ENCODE data around the gene CPNE9.

The CPNE9 gene, protein sequence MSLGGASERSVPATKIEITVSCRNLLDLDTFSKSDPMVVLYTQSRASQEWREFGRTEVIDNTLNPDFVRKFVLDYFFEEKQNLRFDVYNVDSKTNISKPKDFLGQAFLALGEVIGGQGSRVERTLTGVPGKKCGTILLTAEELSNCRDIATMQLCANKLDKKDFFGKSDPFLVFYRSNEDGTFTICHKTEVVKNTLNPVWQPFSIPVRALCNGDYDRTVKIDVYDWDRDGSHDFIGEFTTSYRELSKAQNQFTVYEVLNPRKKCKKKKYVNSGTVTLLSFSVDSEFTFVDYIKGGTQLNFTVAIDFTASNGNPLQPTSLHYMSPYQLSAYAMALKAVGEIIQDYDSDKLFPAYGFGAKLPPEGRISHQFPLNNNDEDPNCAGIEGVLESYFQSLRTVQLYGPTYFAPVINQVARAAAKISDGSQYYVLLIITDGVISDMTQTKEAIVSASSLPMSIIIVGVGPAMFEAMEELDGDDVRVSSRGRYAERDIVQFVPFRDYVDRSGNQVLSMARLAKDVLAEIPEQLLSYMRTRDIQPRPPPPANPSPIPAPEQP

GRCh38 chr3:9703736-9704346 lies at the start of gene CPNE9:
TSS of gene CPNE9 (plus strand) at chr3:9703833. CDS start at chr3:9703997, 164 bp downstream.
- no peak for DNase-seq

GRCh38 chr3:9659849-9660248 lies 43.8 kb upstream of the CPNE9 start:
- DNase-seq = no peak

DNA sequence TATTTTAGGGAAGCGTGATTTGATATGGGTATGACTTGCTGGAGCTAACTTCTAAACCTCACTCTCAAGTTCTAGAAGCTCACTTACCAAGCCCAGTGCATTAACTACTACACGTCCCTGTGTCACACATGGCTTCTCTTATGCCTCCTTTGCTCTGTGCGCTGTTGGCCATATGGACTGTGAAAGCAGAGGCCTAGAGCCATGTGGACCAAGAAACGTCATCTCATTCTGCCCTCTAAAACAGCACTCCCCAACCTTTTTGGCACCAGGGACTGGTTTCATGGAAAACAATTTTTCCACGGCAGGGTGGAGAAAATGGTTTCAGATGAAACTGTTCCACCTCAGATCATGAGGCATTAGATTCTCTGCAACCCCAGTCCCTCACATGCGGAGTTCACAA lies 42.7 kb upstream of the CPNE9 start:
- no peak for DNase-seq

GRCh38 chr3:9664119-9664751 lies 39.4 kb upstream of the CPNE9 start:
- no peak for DNase-seq

- no peak for DNase-seq
Measured at GRCh38 chr3:9666704-9667445, 36.8 kb upstream of the CPNE9 start.

- DNase-seq = no peak
Measured at GRCh38 chr3:9669277-9669676, 34.4 kb upstream of the CPNE9 start.

GRCh38 chr3:9669720-9670432 lies 33.8 kb upstream of the CPNE9 start:
- DNase-seq = no peak

DNA sequence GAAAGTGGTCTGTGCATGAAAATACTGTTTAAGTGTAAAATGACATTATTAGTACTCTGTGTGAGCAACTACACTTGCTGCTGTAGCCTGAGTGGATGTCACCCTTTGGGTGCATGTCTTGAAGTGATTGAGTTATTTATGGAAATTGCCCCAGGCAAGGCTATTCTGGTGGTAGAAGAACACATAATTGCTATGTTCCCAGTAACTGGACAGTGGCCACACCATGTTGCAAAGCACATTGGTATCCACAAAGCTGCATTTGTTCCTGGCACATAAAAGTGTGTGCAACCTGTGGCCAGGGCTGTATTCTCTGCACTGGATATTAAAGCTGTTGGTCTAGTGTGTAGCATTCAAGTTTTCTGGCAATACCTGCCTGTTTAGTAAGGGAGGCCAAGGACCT lies 30.6 kb upstream of the CPNE9 start:
- no peak for DNase-seq

DNA sequence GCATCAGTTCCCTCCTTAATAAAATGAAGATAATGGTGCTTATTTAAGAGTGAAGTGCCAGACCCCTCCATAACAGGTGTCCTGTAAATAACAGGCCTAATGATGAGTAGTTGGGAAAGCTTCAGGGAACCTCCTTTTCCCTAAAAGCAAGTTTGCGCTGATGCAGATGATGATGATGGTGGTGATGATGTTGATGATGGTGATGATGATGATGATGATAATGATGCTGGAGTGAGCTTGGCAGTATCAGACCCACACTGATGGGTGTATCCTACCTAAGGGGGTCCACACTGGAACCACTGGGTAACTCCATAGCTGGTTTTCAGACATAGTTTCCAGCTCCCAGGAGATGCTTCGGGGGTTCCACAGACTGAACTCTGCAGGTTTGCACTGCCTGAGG lies 29.9 kb upstream of the CPNE9 start:
- DNase-seq = no peak

DNA sequence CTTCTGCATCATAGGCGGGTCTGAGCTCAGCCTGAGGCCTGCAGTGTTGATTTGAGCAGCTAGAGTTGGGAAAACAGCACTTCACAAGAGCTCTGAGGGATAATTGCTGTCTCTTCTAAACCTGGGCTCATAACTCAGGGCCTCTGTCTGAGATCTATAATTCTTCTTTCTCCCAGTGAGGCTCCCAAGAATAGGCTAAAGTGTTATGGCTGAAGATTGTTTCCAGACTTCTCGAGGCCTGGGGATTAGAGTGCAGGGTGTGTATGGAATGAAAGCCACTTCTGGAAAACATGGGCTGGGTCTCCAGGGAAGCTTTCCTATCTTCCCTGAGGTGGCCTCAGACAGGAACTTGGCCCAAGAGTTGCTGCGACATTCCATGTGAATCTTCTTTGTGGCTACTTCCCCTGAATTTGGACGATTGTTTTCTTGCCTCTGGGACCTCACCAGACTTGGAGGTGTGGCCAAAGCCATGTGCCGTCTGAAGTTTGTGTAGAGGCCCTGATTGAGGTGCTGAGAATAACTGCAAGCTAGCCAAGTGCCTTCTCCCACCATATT lies 27.8 kb upstream of the CPNE9 start:
- DNase-seq = no peak

DNA sequence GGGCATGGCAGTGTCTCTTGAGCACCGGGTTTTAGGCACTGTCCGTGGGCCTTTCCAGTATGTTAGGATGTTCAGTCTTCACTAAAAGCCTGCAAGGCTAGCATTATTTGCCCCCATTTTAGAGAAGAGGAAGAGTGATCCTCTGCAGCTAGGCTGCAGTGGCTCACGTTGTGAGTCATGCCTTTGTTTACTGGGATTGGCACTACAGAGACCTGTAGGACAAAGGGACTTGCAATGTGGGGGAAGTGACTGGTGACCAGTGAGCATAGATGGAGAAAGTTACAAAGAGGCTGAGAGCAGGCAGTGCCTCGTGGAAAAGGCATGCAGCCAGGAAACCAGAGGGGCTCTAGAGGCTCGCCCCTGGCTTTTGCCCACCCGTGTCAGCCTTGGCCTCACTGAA lies 26.8 kb upstream of the CPNE9 start:
- DNase-seq = no peak

GRCh38 chr3:9678493-9678892 lies 25.1 kb upstream of the CPNE9 start:
- DNase-seq = no peak

DNA sequence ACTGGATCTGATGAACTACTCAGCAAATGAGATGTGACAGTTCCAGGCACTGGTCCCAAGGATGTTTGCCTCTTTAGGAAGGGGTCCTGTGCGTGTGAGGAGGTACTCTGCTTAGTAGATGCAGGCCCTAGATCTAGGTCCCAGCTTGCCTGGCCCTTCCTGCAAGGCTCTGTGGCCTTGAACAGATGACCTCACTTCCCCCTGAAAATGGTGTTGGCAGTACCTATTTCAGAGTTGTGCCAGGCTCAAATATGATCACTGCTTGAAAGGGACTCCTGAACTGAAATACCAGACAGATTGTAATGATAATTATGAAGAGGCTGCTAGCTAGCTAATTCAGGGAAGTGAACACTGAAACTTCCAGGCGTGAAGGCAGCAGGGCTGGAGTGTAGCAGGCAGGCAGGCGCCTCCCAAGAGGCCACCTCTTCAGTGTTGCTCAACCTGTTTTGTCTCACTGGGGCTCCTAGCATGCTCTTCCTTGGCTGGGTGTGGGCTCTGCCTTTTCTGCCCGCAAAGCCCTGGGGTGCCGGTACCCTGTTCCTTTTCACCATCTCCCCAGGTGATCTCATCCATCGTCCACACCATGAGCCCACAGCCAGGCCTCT lies 24.1 kb upstream of the CPNE9 start:
- DNase-seq = no peak

- DNase-seq = no peak
Measured at GRCh38 chr3:9681011-9681722, 22.5 kb upstream of the CPNE9 start.

DNA sequence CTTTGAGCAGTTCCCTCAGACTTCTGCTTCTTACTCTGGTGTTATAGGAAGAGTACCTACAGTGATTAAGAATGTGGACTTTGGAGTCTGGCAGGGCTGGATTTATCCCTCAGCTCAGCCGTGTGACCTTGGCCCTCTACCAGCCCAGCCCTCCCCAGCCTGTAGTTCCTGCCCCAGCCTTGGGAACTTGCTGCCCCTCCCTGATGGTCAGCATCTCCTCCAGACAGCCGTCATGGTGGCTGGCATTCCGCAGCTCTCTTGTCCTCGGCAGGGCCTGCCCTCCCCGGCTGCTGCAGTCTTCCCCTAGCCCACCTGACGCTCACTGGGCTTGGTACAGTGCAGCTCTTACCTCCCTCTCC lies 21.9 kb upstream of the CPNE9 start:
- no peak for DNase-seq

DNA sequence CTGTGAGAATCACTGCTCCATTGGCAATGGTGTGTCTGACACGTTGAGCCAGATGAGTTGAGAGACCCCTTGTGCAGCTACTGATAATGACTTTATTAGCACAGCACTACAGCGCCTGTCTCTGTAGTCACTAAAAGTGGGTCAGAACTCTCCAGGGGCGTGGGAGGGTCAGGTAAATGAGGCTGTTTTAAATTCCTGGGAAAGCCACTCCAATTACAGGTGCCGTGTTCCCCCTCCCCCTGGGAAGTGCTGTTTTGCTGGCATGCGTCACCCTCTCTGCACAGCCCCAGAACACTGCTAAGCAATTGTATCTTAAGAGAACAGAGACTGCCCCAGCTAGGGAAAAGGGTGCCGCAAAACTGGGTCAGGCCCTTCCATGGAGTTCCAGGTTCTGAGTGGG lies 21.5 kb upstream of the CPNE9 start:
- DNase-seq = no peak

GRCh38 chr3:9683426-9683825 lies 20.2 kb upstream of the CPNE9 start:
- DNase-seq = no peak

- no peak for DNase-seq
Measured at GRCh38 chr3:9685216-9686049, 18.2 kb upstream of the CPNE9 start.

DNA sequence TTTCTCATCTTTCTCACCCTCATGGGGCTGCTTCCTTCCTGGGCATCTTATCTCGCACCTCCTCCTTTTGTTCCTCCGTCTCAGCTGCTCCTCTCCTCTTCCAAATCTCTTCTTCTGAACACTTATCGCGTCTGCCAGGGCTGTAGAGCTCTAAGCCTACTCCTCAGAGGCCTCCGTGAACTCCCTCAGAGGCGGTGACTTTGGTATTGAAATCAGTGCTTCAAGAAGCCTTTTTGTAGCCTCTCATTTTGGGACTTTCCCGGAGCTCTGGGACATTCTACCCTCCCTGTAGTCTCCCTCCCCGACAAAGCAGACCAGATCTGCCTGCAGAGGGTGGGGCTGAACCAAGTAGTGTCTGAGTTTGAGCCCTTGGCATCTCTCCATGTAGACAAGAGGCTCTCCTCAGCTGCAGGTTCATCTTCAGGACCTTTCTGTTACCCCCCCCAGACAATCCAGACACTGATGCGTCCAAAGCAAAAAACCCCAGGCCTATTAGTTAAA lies 17.5 kb upstream of the CPNE9 start:
- no peak for DNase-seq

DNA sequence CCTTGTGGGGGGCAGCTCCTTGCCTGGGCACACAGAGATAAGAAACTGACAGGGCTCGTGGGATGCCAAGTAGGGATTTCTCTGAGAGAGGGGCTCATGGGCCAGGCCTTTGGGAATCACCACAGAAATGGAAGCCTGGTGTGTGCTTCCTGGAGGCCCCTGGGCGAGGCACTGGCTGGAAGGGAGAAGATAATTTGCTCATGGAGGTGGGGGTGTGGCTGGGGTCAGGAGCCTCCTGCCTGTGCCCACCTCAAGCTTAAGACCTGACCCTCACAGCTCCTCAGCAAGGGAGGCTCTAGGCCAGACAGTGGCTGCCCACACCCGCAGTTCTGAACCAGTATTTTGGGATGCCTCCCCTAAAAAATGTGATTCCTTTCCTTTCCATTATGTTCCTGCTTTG lies 16.9 kb upstream of the CPNE9 start:
- DNase-seq = no peak
